BLaER1 treated with 17β-estradiol and CSF1 and Interleukin-3, amounts not matched to agents 10 nM and 100 nM (cell line): ENCODE measurements around the gene SIKE1.
"Not testable (repeated sequence)": the region's sequence is repeated elsewhere in the genome, so short reads cannot be mapped to it uniquely, and the experiment has no call there.

Source experiments
- H3K27ac ChIP-seq, 11 experiments: shearing (Covaris generic); formaldehyde crosslinking; 2 replicates each; pipeline ENCODE4 v1.8.1; 2022
- H3K27me3 ChIP-seq, 11 experiments: shearing (Covaris generic); formaldehyde crosslinking; 2 replicates each; pipeline ENCODE4 v1.8.1; 2022
- H3K36me3 ChIP-seq, 11 experiments: shearing (Covaris generic); formaldehyde crosslinking; 2 replicates each; pipeline ENCODE4 v1.8.1; 2022
- H3K4me1 ChIP-seq, 10 experiments: shearing (Covaris generic); formaldehyde crosslinking; 2 replicates each; pipeline ENCODE4 v1.8.1; 2022
- H3K4me2 ChIP-seq, 11 experiments: shearing (Covaris generic); formaldehyde crosslinking; 2 replicates each; pipeline ENCODE4 v1.8.1; 2022
- H3K4me3 ChIP-seq, 10 experiments: shearing (Covaris generic); formaldehyde crosslinking; 2 replicates each; pipeline ENCODE4 v1.8.1; 2022
- H3K9ac ChIP-seq, 11 experiments: shearing (Covaris generic); formaldehyde crosslinking; 2 replicates each; pipeline ENCODE4 v1.8.1; 2022
- H3K9me3 ChIP-seq, 11 experiments: shearing (Covaris generic); formaldehyde crosslinking; replicated peaks in 1 of 11; 2 replicates each; pipeline ENCODE4 v1.8.1; 2022
- H4K20me1 ChIP-seq, 11 experiments: shearing (Covaris generic); formaldehyde crosslinking; 2 replicates each; pipeline ENCODE4 v1.8.1; 2022
- Cebpa-rat ChIP-seq, 11 experiments: shearing (Covaris generic); IDR thresholded peaks; 2 replicates each; pipeline ENCODE4 v1.8.1; 2022

SIKE1 gene

DNA sequence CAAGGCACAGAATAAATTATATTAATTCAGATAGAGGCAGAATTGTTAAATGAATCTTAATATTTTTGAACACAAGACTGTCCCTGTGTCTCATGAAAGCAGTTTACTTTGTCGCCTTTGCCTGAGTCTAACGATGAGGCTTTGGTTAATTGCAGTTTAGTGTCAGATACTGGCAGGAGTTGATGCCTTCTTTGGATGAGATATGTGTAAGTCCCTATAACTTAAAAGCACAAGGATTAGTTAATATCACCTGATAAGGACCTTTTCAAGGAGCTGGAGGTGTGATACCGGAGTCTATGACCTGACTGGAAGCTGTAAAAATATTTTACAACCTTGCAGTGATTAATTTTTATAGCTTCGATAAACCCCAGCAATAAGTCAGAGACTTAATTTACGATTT is 2.0 kb upstream of the SIKE1 start:
- no peak overlapping the region for H3K9ac ChIP-seq
- peaks cover 13 to 18% (median 16%) of the 10 kb centered on the region in 11 experiments for H3K36me3 ChIP-seq
- H4K20me1 ChIP-seq = peaks cover 0 to 7% (median 0%) of the 10 kb centered on the region in 11 experiments; a peak in 1 of 22 replicates
- H3K4me2 ChIP-seq = no peak overlapping the region
- TF ChIP-seq Cebpa-rat (IDR thresholded peaks at IDR 0.05) = no peak
- H3K27me3 ChIP-seq = no peaks in the 10 kb centered on the region
- no peak overlapping the region for H3K4me3 ChIP-seq
- no peak overlapping the region for H3K27ac ChIP-seq
- peaks cover 6 to 22% (median 13%) of the 10 kb centered on the region in 11 experiments; a peak in 17 of 22 replicates for H3K9me3 ChIP-seq
- H3K4me1 ChIP-seq = peaks cover 17 to 23% (median 20%) of the 10 kb centered on the region in 10 experiments

DNA sequence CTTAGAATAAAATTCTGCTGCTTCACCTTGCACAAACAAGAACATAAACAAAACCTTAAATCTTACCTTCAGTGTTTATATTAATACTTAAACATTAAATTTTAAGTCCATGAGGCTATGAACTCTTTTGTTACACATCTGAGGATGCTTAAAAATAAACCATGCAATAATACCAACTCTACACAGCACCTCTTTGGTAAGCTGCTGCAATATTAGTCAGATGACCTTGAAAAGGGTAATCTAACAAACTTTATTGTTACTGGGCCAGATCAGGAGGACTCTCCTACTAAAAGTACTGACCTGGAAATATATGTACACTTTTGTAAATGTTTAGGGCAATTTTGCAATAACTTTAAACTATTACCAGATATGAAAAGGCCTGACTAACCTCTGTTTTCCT is 763 bp downstream of the SIKE1 start:
- H3K36me3 ChIP-seq = peaks cover 37 to 44% (median 41%) of the 10 kb centered on the region in 11 experiments
- H4K20me1 ChIP-seq = peaks cover 0 to 7% (median 0%) of the 10 kb centered on the region in 11 experiments; a peak in 1 of 22 replicates
- peak overlapping the region; percentile 74 to 91 (median 82) for H3K4me2 ChIP-seq
- peak overlapping the region; percentile 40 to 85 (median 77) for H3K27ac ChIP-seq
- peak overlapping the region; percentile 78 to 86 (median 84) for H3K9ac ChIP-seq
- TF ChIP-seq Cebpa-rat (IDR thresholded peaks at IDR 0.05) = no peak
- H3K27me3 ChIP-seq = no peaks in the 10 kb centered on the region
- H3K4me3 ChIP-seq = peak overlapping the region; percentile 73 to 89 (median 78)
- 0 out of 22 replicates have a peak, but pooled peaks cover 0 to 3% (median 0%) of the 10 kb centered on the region in 11 experiments for H3K9me3 ChIP-seq
- H3K4me1 ChIP-seq = peaks cover 17 to 23% (median 20%) of the 10 kb centered on the region in 10 experiments

DNA sequence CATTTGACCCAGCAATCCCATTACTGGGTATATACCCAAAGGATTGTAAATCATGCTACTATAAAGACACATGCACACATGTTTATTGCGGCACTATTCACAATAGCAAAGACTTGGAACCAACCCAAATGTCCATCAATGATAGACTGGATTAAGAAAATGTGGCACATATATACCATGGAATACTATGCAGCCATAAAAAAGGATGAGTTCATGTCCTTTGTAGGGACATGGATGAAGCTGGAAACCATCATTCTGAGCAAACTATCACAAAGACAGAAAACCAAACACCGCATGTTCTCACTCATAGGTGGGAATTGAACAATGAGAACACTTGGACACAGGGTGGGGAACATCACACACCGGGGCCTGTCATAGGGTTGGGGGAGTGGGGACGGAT is 3.8 kb downstream of the SIKE1 start:
- Histone ChIP-seq H3K36me3 (peaks cover 56 to 74% (median 65%) of the 10 kb centered on the region in 11 experiments), H3K4me1 (peaks cover 17 to 30% (median 21%) of the 10 kb centered on the region in 10 experiments)
- not testable (repeated sequence) for H3K4me2 ChIP-seq, H3K9ac ChIP-seq, H4K20me1 ChIP-seq, H3K27ac ChIP-seq, H3K27me3 ChIP-seq, H3K9me3 ChIP-seq, H3K4me3 ChIP-seq

DNA sequence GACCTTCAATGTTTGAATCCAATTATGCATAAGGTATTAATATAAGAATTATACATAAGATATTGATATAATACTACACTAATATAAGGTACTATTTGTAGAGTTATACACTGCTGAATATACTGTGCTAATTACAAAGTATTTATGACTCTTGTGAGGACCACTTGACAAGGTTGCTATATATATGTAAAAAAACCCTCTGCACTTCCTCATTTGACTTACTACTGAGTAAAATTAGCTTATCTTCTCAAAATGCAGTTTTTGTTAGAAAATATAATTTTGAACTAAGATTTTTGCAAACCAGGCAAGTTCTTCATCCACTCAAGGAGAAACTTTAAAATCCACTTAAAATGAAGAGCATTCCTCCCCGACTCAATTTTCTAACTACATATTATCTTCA is 8.5 kb downstream of the SIKE1 start:
- H3K27ac ChIP-seq = no peak overlapping the region

DNA sequence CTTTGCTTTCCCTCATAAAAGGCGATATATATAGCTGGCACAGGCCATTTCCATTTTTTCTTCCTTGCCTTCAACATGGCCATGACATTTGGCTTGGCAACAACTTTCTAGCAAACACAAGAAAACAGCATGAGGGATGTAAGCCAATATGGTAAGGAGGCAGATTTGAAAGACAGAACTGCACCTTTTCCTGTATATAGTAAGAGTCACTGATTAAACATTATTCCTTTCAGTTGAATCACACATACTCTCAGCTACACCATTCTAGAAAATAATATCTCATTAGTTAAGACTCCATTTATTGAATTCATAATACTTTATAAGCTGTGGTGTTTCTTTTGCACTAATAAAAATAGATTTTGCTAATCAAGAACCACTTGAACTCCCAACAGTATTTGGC is 9.5 kb downstream of the SIKE1 start:
- 0 out of 20 replicates have a peak, but pooled peaks cover 0 to 6% (median 0%) of the 10 kb centered on the region in 10 experiments for H3K4me1 ChIP-seq
- TF ChIP-seq Cebpa-rat (IDR thresholded peaks at IDR 0.05) = no peak
- H3K27ac ChIP-seq = no peak overlapping the region
- peaks cover 53 to 79% (median 64%) of the 10 kb centered on the region in 11 experiments for H3K36me3 ChIP-seq
- no peaks in the 10 kb centered on the region for H3K27me3 ChIP-seq
- no peaks in the 10 kb centered on the region for H3K9me3 ChIP-seq
- no peak overlapping the region for H3K4me2 ChIP-seq
- no peak overlapping the region for H3K9ac ChIP-seq
- H3K4me3 ChIP-seq = no peak overlapping the region
- no peaks in the 10 kb centered on the region for H4K20me1 ChIP-seq

More for the DNA sequence above, 8.5 kb downstream of the SIKE1 start:
- 0 out of 20 replicates have a peak, but pooled peaks cover 0 to 6% (median 0%) of the 10 kb centered on the region in 10 experiments for H3K4me1 ChIP-seq
- no peak overlapping the region for H3K4me3 ChIP-seq
- TF ChIP-seq Cebpa-rat (IDR thresholded peaks at IDR 0.05) = no peak
- H3K27me3 ChIP-seq = no peaks in the 10 kb centered on the region
- no peaks in the 10 kb centered on the region for H4K20me1 ChIP-seq
- H3K9ac ChIP-seq = no peak overlapping the region
- H3K4me2 ChIP-seq = no peak overlapping the region
- H3K36me3 ChIP-seq = peaks cover 60 to 89% (median 71%) of the 10 kb centered on the region in 11 experiments
- H3K9me3 ChIP-seq = 0 out of 22 replicates have a peak, but pooled peaks cover 0 to 2% (median 0%) of the 10 kb centered on the region in 11 experiments

DNA sequence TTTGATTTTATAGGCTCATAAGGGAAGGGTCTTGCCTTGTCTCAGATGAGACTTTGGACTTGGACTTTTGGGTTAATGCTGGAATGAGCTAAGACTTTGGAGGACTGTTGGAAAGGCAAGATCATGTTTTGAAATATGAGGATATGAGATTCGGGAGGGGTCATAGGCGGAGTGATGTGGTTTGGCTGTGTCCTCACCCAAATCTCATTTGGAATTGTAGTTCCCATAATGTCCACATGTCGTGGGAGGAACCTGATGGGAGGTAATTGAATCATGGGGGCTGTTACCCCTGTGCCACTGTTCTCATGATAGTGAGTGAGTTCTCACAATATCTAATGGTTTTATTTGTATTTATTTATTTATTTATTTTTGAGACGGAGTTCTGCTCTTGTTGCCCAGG is 15.8 kb downstream of the SIKE1 start:
- H3K4me3 ChIP-seq = no peak overlapping the region
- no peaks in the 10 kb centered on the region for H3K4me1 ChIP-seq
- H3K9ac ChIP-seq = no peak overlapping the region
- H3K36me3 ChIP-seq = peaks cover 0 to 16% (median 10%) of the 10 kb centered on the region in 11 experiments; a peak in 12 of 22 replicates
- H3K27ac ChIP-seq = no peak overlapping the region
- H3K4me2 ChIP-seq = no peak overlapping the region
- no peaks in the 10 kb centered on the region for H4K20me1 ChIP-seq
- peaks cover 0 to 29% (median 9%) of the 10 kb centered on the region in 11 experiments; a peak in 11 of 22 replicates for H3K9me3 ChIP-seq
- TF ChIP-seq Cebpa-rat (IDR thresholded peaks at IDR 0.05) = no peak
- no peaks in the 10 kb centered on the region for H3K27me3 ChIP-seq

DNA sequence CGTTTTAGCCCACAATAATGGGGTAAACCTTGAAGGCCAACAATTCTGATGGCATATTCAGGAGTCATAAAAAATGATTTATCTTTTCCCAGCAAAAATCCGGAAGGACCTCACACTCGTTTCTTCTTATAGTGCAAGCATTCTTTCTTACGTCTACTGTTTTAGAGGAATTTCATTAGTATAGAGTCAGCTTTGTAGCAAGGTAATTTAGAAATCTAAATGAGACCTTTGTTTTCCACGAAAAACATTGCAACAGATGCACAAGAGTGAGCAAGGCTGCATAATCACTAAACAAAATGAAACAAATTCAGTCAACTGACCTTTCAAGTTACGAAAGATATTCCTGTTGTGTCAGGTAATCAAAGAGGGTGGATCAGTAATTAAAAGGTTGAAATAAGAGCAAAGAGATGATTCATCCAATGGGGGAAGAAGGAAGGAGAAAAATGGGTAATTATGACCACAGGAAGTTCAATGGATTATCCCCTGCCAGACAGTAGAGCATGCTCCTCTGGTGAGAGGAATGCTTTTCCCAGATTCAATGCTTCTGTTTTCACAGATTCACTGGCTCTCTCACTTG is 22.1 kb downstream of the SIKE1 start:
- peaks cover 0 to 27% (median 6%) of the 10 kb centered on the region in 11 experiments; a peak in 6 of 22 replicates for H3K36me3 ChIP-seq
- H3K4me3 ChIP-seq = peak overlapping the region; percentile 82 to 97 (median 92)
- peak overlapping the region; percentile 99 to 100 (median 100) for H3K27ac ChIP-seq
- peaks cover 36 to 39% (median 39%) of the 10 kb centered on the region in 11 experiments for H4K20me1 ChIP-seq
- peak overlapping the region; percentile 99 to 100 (median 100) for H3K9ac ChIP-seq
- no peaks in the 10 kb centered on the region for H3K27me3 ChIP-seq
- peak overlapping the region; percentile 49 to 80 (median 70) for H3K4me2 ChIP-seq
- TF ChIP-seq Cebpa-rat (IDR thresholded peaks at IDR 0.05) = no peak
- peaks cover 0 to 13% (median 0%) of the 10 kb centered on the region in 11 experiments; a peak in 6 of 22 replicates for H3K9me3 ChIP-seq
- H3K4me1 ChIP-seq = peaks cover 38 to 44% (median 40%) of the 10 kb centered on the region in 10 experiments

DNA sequence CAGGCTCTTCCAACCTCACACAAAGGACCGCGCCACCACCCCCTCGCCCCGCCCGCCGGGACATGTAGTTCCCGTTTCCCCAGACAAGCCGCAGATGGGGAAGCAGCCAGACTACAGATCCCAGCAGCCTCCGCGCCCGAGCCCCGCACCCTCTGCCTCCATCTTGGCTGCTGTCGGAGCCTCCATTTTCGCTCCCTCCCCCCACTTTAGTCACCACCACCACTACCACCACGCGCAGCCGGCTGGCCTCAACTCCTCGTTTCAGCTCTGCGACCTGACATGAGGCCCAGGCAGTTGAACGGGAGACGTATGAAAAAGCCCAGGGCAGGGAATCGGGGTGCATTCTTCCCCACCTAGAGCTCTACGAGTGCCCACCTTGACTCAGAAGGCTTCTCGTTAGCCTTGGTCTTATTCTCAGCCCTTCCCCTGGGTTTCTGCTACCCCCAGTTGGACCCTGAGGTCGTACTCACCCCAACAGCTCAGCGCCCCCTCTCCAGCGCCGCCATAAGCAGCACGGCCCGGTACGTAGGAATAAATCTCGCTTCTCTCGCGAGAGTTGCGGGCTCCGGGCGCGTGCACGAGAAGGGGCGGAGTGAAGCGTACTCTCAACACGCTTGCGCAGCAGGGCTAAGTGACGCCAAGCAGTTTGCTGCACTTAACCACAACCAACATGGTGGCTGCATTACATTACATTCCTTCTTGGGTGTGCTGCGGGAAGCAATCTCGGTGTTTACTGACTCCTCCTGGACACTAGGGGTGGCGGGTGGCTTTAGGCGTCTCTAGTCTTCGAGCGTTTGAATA is 22.8 kb downstream of the SIKE1 start, which contains the start of gene CSDE1:
Gene CSDE1, minus strand, starts transcription at position 530 of the 801 bp plus-strand sequence. CDS start 18,094 bp downstream, outside the sequence.
- peak within 1 kb of the TSS; percentile 82 to 97 (median 92) for H3K4me3 ChIP-seq
- H3K27me3 ChIP-seq = no peaks in the 10 kb centered on the region
- peak within 1 kb of the TSS; percentile 99 to 100 (median 100) for H3K9ac ChIP-seq
- H3K9me3 ChIP-seq = peaks cover 0 to 6% (median 0%) of the 10 kb centered on the region in 11 experiments; a peak in 6 of 22 replicates
- H3K27ac ChIP-seq = peak within 1 kb of the TSS; percentile 99 to 100 (median 100)
- H3K36me3 ChIP-seq = peaks cover 0 to 34% (median 10%) of the 10 kb centered on the region in 11 experiments; a peak in 7 of 22 replicates
- peaks cover 43 to 46% (median 46%) of the 10 kb centered on the region in 11 experiments for H4K20me1 ChIP-seq
- H3K4me1 ChIP-seq = peaks cover 42 to 51% (median 44%) of the 10 kb centered on the region in 10 experiments
- peak within 1 kb of the TSS; percentile 85 to 100 (median 93) for H3K4me2 ChIP-seq
- TF ChIP-seq Cebpa-rat (IDR thresholded peaks at IDR 0.05) = no peak
